Measurements from ENCODE around the gene ALPL. TPM values are rescaled to one million over a fixed set of nuclear protein-coding genes. Genes with fewer than 3 reads are reported as not detected.
A peak's percentile ranks its signal among the peaks of the same experiment; 100 is the strongest.

Gene ALPL
- polyA plus RNA-seq, 3 donors: not detected

- H3K4me1 Mint-ChIP-seq: no peaks in the 10 kb centered on the region
- Histone ChIP-seq H3K9me3 (replicated peaks in 1 of 2; ENCODE audit: control insufficient read depth in 1 of 2, insufficient read depth in 1 of 2, low read length in 2 of 2) (no peaks in the 10 kb centered on the region), H3K79me2 (ENCODE audit: insufficient read depth, low read length) (no peaks in the 10 kb centered on the region), H3K27me3 (ENCODE audit: control insufficient read depth in 2 of 2, insufficient read depth in 2 of 2, low read length in 2 of 2) (peaks cover 0 to 21% of the 10 kb centered on the region in 2 donors), H2AFZ (ENCODE audit: insufficient read depth, low read depth, low read length, poor library complexity, severe bottlenecking) (no peak overlapping the region), H3K27ac (ENCODE audit: low read depth in 1 of 2, low read length in 2 of 2) (no peak overlapping the region), H3K4me2 (replicated peaks; ENCODE audit: extremely low read depth, low read length, poor library complexity, severe bottlenecking) (no peak overlapping the region), H3K4me3 (replicated peaks in 1 of 3; ENCODE audit: low read depth in 2 of 3, low read length in 3 of 3) (no peak overlapping the region), H4K20me1 (ENCODE audit: insufficient read depth, low read length) (no peaks in the 10 kb centered on the region), H3K36me3 (replicated peaks in 1 of 2; ENCODE audit: control insufficient read depth in 1 of 2, insufficient read depth in 2 of 2, low read length in 2 of 2) (no peaks in the 10 kb centered on the region), H3K9ac (ENCODE audit: insufficient read depth, low read length, poor library complexity, severe bottlenecking) (no peak overlapping the region), H3K4me1 (ENCODE audit: control insufficient read depth in 1 of 2, insufficient read depth in 2 of 2, low read length in 2 of 2) (no peaks in the 10 kb centered on the region)
- TF ChIP-seq, protein P1, sequence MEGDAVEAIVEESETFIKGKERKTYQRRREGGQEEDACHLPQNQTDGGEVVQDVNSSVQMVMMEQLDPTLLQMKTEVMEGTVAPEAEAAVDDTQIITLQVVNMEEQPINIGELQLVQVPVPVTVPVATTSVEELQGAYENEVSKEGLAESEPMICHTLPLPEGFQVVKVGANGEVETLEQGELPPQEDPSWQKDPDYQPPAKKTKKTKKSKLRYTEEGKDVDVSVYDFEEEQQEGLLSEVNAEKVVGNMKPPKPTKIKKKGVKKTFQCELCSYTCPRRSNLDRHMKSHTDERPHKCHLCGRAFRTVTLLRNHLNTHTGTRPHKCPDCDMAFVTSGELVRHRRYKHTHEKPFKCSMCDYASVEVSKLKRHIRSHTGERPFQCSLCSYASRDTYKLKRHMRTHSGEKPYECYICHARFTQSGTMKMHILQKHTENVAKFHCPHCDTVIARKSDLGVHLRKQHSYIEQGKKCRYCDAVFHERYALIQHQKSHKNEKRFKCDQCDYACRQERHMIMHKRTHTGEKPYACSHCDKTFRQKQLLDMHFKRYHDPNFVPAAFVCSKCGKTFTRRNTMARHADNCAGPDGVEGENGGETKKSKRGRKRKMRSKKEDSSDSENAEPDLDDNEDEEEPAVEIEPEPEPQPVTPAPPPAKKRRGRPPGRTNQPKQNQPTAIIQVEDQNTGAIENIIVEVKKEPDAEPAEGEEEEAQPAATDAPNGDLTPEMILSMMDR (IDR thresholded peaks at IDR 0.05): no peak
- H3K4me3 Mint-ChIP-seq: no peak overlapping the region
- H3K9me3 Mint-ChIP-seq: peaks cover 0 to 4% (median 2%) of the 10 kb centered on the region in 7 donors
- 89% methylated on average over 3 of the region's 4 CpGs for WGBS (ENCODE audit: insufficient coverage)
- no peak overlapping the region for H3K27ac Mint-ChIP-seq
- DNase-seq: no peak
- intact Hi-C loops (cut with micrococcal nuclease): no loop called here
- no peaks in the 10 kb centered on the region for H3K36me3 Mint-ChIP-seq
- H3K27me3 Mint-ChIP-seq (ENCODE audit: low read depth in 3 of 3): peaks cover 26 to 36% (median 32%) of the 10 kb centered on the region in 3 donors
Measured at GRCh38 chr1:21570885-21571284, 61.7 kb downstream of the ALPL start.

DNA sequence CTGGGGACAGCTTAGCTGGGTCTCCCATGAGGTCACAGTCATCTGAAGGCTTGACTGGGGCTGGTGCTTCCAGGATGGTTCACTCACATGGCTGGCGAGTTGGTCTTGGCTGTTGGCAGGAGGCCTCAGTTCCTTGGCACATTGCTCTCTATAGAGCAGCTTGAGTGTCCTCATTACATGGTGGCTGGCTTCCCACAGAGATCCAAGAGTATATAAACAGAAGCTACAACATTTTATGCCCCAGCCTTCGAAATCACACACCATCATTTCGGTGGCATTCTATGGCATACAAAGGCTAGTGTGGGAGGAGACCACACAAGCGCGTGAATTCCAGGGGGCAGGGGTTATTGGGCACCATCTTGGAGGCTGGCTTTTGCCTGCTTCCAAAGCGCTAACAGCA is 63.0 kb downstream of the ALPL start:
- Histone ChIP-seq H3K4me2 (replicated peaks; ENCODE audit: extremely low read depth, low read length, poor library complexity, severe bottlenecking) (no peak overlapping the region), H3K9ac (ENCODE audit: insufficient read depth, low read length, poor library complexity, severe bottlenecking) (no peak overlapping the region), H3K9me3 (replicated peaks in 1 of 2; ENCODE audit: control insufficient read depth in 1 of 2, insufficient read depth in 1 of 2, low read length in 2 of 2) (no peaks in the 10 kb centered on the region), H3K79me2 (ENCODE audit: insufficient read depth, low read length) (no peaks in the 10 kb centered on the region), H4K20me1 (ENCODE audit: insufficient read depth, low read length) (no peaks in the 10 kb centered on the region), H3K27me3 (ENCODE audit: control insufficient read depth in 2 of 2, insufficient read depth in 2 of 2, low read length in 2 of 2) (peaks cover 0 to 21% of the 10 kb centered on the region in 2 donors), H3K4me1 (ENCODE audit: control insufficient read depth in 1 of 2, insufficient read depth in 2 of 2, low read length in 2 of 2) (no peaks in the 10 kb centered on the region), H3K36me3 (replicated peaks in 1 of 2; ENCODE audit: control insufficient read depth in 1 of 2, insufficient read depth in 2 of 2, low read length in 2 of 2) (no peaks in the 10 kb centered on the region), H2AFZ (ENCODE audit: insufficient read depth, low read depth, low read length, poor library complexity, severe bottlenecking) (no peak overlapping the region), H3K4me3 (replicated peaks in 1 of 3; ENCODE audit: low read depth in 2 of 3, low read length in 3 of 3) (no peak overlapping the region), H3K27ac (ENCODE audit: low read depth in 1 of 2, low read length in 2 of 2) (no peak overlapping the region)
- Mint-ChIP-seq H3K4me3 (no peak overlapping the region), H3K4me1 (no peaks in the 10 kb centered on the region), H3K27ac (peak overlapping the region in 1 of 7 donors; percentile 19), H3K27me3 (ENCODE audit: low read depth in 3 of 3) (peaks cover 29 to 36% (median 36%) of the 10 kb centered on the region in 3 donors), H3K9me3 (peaks cover 0 to 4% (median 2%) of the 10 kb centered on the region in 7 donors), H3K36me3 (no peaks in the 10 kb centered on the region)
- intact Hi-C loops (cut with micrococcal nuclease): no loop called here
- TF ChIP-seq, protein P1 (IDR thresholded peaks at IDR 0.05): no peak
- no peak for DNase-seq
- 100% methylated on average over 4 of the region's 6 CpGs for WGBS (ENCODE audit: insufficient coverage)
